ENCODE data around the gene SEL1L. TPM values are rescaled to one million over a fixed set of nuclear protein-coding genes. Genes with fewer than 3 reads are reported as not detected.

SEL1L gene
- total RNA-seq: 159 and 185 TPM in 2 replicates

GRCh38 chr14:81533536-81534343, at the start of gene SEL1L:
SEL1L (minus strand) TSS chr14:81533853; CDS start chr14:81533744, 109 bp downstream.

Other genes with a start within 250 kb of the SEL1L start
- not detected in 2 replicates for gene STON2, start 133.5 kb downstream of the SEL1L start, total RNA-seq